GM19193 (cell line): Measurements from ENCODE around the gene CBX3.

ENCODE experiments used
- POLR2A ChIP-seq: IDR thresholded peaks from 4 replicates; pipeline ENCODE4 v1.6.1; 2011; ENCODE audit not compliant: insufficient read depth, insufficient read length; ENCODE audit errors: extremely low read depth

Gene CBX3

GRCh38 chr7:26165950-26166683 is 35.4 kb upstream of the CBX3 start:
- TF ChIP-seq POLR2A = no peak

GRCh38 chr7:26166684-26167266 is 34.8 kb upstream of the CBX3 start:
- no peak for TF ChIP-seq POLR2A

GRCh38 chr7:26167303-26167934 is 34.1 kb upstream of the CBX3 start:
- TF ChIP-seq POLR2A = no peak

- no peak for TF ChIP-seq POLR2A
Measured at GRCh38 chr7:26168458-26169023, 33.0 kb upstream of the CBX3 start.

GRCh38 chr7:26169271-26169670 is 32.3 kb upstream of the CBX3 start:
- TF ChIP-seq POLR2A = no peak

- no peak for TF ChIP-seq POLR2A
Measured at GRCh38 chr7:26170663-26171062, 30.9 kb upstream of the CBX3 start.

- TF ChIP-seq POLR2A = no peak
Measured at GRCh38 chr7:26171601-26172000, 29.9 kb upstream of the CBX3 start.

GRCh38 chr7:26172048-26172447 is 29.5 kb upstream of the CBX3 start:
- TF ChIP-seq POLR2A = no peak

DNA sequence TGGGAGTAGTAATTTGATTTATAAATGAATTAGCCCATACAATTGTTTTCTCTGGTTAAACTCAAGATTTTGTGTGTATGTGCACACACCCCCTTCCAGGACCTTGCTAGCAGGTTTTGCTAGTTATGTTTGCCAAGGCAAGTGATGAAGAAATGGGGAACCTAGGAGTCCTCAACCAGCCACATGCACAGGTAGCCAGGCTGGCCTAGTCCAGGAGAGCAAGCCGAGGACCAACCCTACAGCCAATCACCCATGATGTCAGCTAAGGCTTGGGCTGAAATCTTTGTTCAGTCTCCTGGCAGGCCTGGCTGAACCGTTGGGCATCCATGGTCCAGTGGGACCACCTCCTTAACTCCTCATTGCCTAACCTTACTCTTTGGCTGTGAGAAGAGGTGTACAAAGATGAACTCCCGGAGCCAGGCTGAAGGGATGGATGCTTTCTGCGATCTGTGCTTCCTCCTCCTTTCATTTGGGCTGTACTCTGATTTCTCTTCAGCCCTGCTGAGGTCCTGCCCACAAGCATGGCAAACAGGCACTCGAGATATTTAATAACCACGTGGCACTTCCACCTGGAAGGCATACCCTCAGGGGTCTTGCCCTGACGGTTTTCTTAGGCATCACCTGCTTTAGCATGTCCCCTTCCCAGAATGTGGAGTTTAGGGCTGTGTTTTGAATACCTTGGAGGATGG is 23.1 kb upstream of the CBX3 start:
- TF ChIP-seq POLR2A = no peak

DNA sequence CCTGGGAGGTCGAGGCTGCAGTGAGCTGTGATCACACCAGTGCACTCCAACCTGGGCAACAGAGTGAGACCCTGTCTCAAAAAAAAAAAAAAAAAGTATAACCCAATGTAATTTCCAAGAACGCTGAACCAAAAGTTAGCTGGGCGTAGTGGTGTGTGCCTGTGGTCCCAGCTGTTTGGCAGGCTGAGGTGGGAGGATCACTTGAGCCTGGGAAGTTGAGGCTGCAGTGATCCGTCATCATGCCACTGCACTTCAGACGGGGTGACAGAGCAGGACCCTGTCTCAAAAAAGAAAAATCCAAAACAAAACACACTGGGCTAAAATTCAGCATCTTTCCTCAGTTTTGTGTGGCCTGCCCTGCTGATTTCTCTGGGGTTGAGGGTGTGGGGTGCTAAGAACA is 22.1 kb upstream of the CBX3 start:
- no peak for TF ChIP-seq POLR2A

DNA sequence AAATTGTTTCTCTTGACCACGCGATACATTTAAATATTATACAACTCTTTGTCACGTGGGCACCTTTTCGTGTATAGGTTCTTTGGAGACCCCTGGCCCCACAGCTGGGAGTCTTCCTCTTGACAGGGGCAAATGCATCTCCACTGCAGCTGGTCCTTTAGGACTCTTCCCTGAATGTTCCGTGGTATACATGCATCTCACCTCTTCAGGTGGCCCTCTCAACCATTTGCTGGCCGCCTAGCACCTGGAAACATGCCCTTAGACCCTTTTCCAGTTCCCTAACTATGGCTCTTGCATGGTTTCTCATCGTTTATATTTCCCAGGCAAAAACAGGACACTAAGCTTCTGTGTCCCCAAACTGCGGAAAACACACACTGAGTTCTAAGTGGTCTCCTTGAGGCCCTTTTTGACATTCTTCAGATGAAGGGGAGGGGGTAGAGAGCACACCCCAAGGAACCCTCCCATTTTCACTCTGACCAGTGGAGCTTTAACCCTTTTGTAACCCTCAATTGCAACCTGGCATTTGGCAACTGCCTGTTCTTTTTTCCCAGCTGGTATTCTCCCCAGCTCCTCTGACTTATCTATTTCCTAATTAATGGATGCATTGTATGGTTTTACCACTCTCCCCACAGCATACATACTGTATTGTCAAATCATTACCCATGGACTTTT is 21.6 kb upstream of the CBX3 start:
- TF ChIP-seq POLR2A = no peak

GRCh38 chr7:26180792-26181198 is 20.8 kb upstream of the CBX3 start:
- no peak for TF ChIP-seq POLR2A

- TF ChIP-seq POLR2A = no peak
Measured at GRCh38 chr7:26181474-26182227, 19.9 kb upstream of the CBX3 start.

- TF ChIP-seq POLR2A = no peak
Measured at GRCh38 chr7:26182283-26182682, 19.3 kb upstream of the CBX3 start.

DNA sequence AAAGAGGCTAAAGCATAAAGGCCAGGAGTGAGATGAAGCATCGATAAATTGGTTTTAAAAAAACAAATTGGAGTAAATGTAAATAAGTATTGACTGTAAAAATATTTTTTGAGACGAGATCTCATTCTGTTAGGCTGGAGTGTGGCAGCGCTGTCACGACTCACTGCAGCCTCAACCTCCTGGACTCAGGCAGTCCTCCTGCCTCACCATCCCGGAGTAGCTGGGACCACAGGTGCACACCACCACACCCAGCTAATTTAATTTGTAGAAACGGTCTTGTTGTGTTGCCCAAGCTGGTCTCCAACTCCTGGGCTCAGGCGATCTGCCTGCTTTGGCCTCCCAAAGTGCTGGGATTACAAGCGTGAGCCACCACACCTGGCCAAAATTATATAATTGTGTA is 18.8 kb upstream of the CBX3 start:
- TF ChIP-seq POLR2A = peak; percentile 2
